GM19043 (cell line): ENCODE data around the gene NMD3.
"Not testable (repeated sequence)": the region's sequence is repeated elsewhere in the genome, so short reads cannot be mapped to it uniquely, and the experiment has no call there.

ENCODE experiments used
- ATAC-seq: cut with Tn5 transposase; IDR thresholded peaks from one replicate; pipeline ENCODE4 v1.9.1; 2021; ENCODE audit warnings: low read depth; ENCODE audit not compliant: unreplicated experiment

NMD3 gene

DNA sequence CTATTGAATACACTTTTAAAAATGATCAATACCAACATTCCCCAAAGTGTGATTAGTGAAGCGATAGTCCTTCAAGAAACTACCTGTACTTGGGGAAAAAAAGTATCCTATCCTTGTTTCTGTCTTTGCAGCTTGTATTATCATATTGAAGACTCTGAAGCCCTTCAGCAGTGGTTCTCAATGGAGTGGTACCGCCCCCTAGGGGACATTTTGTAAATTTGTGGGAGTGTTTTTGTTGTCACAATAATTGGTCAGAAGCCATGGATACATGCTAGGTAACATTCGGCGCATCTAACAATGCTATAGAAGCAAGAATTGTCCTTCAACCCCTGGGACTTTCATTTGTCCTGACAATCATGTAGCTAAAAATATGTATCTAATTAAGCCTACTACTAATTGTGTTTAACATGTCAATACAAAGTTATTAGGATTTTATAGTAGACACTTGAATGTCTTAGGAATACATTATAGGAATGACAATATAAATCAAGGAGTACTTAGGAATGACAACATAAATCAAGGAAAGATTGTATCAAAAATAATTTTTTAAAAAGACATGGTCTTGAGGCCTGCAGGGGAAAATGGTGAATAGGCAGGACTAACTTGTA lies 53.7 kb downstream of the NMD3 start:
- no peak for ATAC-seq

DNA sequence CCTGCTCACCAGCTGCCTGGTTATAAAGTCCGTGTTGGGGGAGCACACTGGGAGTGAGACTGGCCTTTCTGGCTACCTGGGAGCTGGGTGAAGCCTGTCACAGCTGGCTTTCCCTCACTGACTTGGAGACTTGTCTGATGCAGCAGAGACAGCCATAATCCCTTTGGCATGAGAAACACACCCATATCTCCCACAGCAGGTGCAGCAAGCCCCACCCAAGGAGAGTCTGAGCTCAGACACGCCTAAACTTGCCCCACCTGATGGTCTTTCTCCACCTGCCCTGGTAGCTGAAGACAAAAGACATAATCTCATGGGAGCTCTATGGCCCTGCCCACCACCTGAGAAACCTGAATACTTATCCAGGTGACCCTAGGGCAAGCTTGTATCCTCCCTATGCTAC lies 54.8 kb downstream of the NMD3 start:
- no peak for ATAC-seq

DNA sequence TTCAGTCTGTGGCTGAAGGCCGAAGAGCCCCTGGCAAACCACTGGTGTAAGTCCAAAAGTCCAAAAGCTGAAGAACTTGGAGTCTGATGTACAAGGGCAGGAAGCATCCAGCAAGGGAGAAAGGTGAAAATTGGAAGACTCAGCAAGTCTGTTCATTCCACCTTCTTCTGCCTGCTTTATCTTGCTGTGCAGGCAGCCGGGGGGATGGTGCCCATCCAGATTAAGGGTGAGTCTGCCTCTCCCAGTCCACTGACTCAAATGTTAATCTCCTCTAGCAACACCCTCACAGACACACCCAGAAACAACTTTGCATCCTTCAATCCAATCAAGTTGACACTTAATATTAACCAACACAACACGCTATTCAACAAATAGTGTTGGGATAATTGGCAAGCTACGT lies 61.3 kb downstream of the NMD3 start:
- ATAC-seq, result not testable (repeated sequence)

GRCh38 chr3:161284989-161285388 lies 63.9 kb downstream of the NMD3 start:
- ATAC-seq, result no peak

DNA sequence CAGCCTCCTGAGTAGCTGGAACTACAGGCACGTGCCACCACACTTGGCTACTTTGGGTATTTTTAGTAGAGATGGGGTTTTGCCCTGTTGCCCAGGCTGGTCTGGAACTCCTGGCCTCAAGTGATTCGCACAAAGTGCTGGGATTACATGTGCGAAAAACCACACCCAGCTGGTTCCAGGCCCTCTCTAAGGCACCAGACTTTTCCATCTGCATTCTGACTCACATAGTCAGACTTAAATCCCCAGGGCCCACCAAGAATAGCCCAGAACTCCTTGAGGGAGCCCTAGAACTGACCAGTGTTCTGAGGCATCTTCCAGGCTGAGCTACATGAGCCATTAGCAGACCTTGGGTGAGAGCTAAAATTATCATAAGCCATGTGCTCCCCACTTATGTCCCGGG lies 68.1 kb downstream of the NMD3 start:
- ATAC-seq, result no peak

GRCh38 chr3:161291191-161291901 lies 70.2 kb downstream of the NMD3 start:
- ATAC-seq, result no peak

GRCh38 chr3:161293381-161293780 lies 72.3 kb downstream of the NMD3 start:
- ATAC-seq, result no peak

- no peak for ATAC-seq
These were observed 74.2 kb downstream of the NMD3 start for GRCh38 chr3:161295325-161295724.

DNA sequence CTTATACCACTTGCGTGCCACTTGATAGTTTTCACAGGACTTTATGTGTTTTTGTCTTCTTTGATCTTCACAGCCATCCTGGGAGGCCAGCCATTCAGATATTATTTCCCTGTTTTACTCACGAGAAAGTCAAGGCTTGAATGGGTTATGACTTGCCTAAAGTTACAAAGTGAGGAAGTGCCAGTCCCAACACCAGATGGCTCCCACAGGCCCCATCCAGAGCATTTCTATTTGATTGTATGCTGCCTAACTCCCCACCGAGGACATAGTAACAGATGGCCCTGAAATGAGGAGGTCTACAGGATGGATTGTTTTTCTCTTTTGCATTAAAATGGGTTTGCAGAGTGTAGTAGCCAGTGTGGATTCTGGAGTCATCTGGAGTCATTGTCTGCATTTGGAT lies 75.7 kb downstream of the NMD3 start:
- ATAC-seq, result no peak
